ENCODE data around the gene MRPL38. TPM values are rescaled to one million over a fixed set of nuclear protein-coding genes. Genes with fewer than 3 reads are reported as not detected.

Gene MRPL38
- total RNA-seq, 4 donors from 2014 or later, result 28.4 to 57.9 (median 46.0) TPM

DNA sequence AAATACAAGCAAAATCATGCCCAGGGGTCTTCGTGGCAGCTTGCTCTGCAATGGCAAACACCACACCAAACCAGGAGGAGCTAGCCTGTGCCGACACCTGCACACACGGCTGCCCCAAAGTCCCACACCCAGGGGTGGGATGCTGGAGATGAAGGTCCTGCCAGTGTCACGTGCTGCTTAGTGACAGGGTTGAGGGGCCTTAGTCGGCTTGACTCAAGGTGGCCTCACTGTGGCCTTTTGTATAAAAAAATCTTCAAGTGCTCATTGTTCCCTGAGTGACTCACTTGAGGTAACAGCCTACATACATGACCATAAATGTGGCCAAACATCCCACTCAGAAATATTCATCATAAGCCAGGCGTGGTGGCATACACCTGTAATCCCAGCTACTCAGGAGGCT, 15.2 kb downstream of the MRPL38 start:
- TF ChIP-seq CTCF (IDR thresholded peaks at IDR 0.05; ENCODE audit: low read depth), result no peak

GRCh38 chr17:75888484-75888883, 16.2 kb downstream of the MRPL38 start:
- TF ChIP-seq CTCF (IDR thresholded peaks at IDR 0.05; ENCODE audit: low read depth), result no peak

GRCh38 chr17:75885431-75885830, 19.3 kb downstream of the MRPL38 start:
- TF ChIP-seq CTCF (IDR thresholded peaks at IDR 0.05; ENCODE audit: low read depth), result no peak

DNA sequence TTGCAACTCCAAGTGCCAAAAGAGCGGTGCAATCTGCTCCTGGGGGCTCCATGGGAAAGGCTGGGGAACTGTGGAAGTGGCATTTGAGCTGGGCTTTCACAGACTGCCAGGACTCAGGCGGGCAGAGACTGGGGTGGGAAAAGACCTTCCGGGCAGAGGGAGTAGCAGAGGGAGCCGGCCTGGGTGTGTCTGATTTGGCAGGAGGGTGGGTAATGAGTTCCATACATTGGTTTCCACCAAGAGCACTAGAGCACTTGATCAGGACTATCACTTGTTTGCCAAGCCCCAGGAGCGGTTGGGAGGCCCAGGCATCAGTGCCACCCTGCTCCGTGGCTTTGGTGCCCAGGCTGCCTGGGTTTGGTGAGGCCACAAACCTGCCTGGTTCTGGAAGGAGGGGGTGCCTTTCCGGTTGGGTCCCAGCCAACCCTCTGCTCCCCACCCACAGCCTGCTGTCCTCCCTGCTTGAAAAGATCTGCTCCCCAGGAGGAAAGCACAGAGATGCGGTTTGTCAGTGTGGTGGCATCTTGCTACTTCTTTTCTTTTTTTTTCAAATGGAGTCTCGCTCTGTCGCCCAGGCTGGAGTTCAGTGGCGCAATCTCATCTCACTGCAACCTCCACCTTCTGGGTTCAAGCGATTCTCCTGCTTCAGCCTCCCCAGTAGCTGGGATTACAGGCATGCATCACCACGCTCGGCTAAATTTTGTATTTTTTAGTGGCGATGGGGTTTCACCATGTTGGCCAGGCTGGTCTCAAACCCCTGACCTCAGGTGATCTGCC, 22.8 kb downstream of the MRPL38 start:
- TF ChIP-seq CTCF (IDR thresholded peaks at IDR 0.05; ENCODE audit: low read depth), result no peak

DNA sequence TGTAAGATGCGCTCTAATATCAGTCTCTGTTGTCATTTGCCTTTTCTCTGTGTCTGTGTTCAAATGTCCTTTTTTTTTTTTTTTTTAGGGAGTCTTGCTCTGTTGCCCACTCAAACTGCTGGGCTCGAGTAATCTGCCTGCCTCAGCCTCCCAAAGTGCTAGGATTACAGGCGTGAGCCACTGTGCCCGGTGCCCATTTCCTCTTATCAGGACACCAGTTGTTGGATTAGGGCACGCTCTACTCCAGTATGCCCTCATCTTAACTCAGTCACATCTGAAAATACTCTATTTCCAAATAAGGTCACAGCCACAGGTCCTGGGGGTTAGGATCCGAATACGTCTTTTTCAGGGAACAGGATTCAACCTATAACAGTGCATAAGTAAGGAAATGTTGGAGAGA, 24.4 kb downstream of the MRPL38 start:
- no peak for TF ChIP-seq CTCF (IDR thresholded peaks at IDR 0.05; ENCODE audit: low read depth)

- no peak for TF ChIP-seq CTCF (IDR thresholded peaks at IDR 0.05; ENCODE audit: low read depth)
These were observed 26.3 kb downstream of the MRPL38 start, which contains the start of gene TRIM47 for GRCh38 chr17:75878174-75878998. TRIM47 (minus strand) TSS chr17:75878581; CDS start chr17:75878548, 33 bp downstream.

DNA sequence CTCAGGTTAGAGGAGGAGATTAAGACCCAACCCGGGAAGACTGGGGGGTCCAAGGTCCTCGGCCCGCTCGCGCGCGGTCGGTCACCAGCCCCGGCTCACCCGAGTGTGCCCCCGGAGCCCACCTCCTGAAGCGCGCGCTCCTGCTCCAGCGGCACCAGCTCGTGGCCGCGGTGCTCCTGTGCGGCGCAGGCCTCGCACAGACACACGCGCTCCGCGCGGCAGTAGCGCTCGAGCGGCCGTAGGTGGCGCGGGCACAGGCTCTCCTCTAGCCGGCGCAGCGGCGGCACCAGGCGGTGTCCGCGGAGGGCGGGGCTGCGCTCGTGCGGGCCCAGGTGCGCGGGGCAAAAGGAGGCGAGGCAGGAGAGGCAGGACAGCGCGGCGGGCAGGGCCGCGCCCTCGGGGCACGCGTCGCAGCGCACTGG, 26.9 kb downstream of the MRPL38 start:
- TF ChIP-seq CTCF (IDR thresholded peaks at IDR 0.05; ENCODE audit: low read depth), result no peak

All from subcutaneous adipose tissue (tissue), 4 donors.